WI38 (cell line): ENCODE results near the gene PIP5K1C.
"Not testable (repeated sequence)": the region's sequence is repeated elsewhere in the genome, so short reads cannot be mapped to it uniquely, and the experiment has no call there.

Experiments used
- H3K4me3 ChIP-seq: 2 replicates; pipeline ENCODE4 v1.5.1; 2011; ENCODE audit warnings: low read depth, mild to moderate bottlenecking, control low read depth, low read length
- TF ChIP-seq, protein P1 (sequence below): IDR thresholded peaks from 2 replicates; pipeline ENCODE4 v1.5.1; 2012; ENCODE audit warnings: low read depth, mild to moderate bottlenecking, control low read depth, low read length

The PIP5K1C gene

DNA sequence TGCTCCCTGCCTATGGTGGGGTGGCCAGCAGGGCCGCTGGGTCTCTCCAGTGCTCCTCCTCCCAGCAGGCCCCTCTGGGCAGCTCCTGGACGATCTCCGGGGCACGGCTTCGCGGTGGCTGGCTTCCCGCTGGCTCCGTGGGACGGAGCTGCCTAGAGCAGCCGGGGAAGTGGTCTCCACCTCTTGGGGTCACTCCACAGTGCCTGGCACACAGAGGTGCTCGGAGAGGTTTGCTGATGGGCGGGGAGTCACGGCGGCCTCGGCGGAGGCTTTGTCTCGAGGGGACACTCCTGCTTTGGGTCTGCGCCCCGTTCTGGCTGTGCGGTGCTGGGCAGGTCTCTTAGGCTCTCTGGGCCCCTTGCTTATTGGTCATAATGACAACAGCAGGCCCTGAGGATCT is 63.8 kb downstream of the PIP5K1C start:
- TF ChIP-seq, protein P1, sequence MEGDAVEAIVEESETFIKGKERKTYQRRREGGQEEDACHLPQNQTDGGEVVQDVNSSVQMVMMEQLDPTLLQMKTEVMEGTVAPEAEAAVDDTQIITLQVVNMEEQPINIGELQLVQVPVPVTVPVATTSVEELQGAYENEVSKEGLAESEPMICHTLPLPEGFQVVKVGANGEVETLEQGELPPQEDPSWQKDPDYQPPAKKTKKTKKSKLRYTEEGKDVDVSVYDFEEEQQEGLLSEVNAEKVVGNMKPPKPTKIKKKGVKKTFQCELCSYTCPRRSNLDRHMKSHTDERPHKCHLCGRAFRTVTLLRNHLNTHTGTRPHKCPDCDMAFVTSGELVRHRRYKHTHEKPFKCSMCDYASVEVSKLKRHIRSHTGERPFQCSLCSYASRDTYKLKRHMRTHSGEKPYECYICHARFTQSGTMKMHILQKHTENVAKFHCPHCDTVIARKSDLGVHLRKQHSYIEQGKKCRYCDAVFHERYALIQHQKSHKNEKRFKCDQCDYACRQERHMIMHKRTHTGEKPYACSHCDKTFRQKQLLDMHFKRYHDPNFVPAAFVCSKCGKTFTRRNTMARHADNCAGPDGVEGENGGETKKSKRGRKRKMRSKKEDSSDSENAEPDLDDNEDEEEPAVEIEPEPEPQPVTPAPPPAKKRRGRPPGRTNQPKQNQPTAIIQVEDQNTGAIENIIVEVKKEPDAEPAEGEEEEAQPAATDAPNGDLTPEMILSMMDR, result no peak

DNA sequence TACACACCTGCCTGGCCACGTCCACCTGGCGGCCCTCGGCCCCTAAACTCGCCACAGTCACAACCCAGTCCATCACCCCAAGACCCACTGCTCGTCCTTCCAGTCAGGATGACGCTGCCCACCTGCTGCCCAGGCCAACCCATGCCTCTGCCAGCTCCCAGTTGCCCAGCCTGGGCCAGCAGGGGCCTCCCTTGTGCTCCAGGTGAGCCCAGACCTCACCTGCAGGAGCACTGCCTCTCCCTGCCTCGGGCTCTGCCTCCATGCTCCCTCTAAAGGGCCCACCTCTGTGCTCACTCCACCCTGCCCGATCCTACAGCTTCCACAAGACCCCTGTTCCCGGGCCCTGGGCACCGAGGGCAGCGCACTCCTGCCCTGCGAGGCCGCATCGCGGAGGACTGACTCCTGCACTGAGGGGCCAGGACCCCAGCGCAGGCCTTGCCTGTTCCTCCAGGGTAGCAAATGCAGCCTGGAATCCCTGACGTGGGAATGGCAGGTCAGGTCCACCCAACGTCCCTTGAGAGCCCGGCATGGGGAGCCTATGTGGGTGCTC is 65.7 kb downstream of the PIP5K1C start:
- TF ChIP-seq, protein P1, result no peak
- no peak overlapping the region for H3K4me3 ChIP-seq

More for the DNA sequence above, 63.8 kb downstream of the PIP5K1C start:
- H3K4me3 ChIP-seq, result no peak overlapping the region

DNA sequence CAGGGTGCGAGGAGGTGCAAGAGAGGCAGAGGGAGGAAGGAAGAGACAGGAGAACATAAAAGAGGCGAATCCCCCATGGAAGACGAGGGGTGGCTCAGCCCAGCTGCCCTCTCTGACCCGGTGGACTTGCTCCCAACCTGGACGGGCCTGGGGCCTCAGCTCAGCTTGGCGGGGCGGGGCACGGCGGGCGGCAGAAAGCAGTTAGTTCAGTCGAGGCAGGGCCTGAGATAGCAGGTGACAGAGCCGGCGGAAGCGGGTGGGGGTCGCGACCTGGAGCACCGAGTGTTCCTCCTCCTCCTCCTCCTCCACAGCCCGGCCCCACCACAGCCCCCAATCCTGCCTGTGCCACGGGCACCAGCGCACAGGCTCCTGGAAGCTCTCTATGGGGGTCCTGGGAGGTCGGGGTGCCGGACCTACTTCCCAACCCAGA is 66.7 kb downstream of the PIP5K1C start:
- no peak overlapping the region for H3K4me3 ChIP-seq
- TF ChIP-seq, protein P1, result no peak

DNA sequence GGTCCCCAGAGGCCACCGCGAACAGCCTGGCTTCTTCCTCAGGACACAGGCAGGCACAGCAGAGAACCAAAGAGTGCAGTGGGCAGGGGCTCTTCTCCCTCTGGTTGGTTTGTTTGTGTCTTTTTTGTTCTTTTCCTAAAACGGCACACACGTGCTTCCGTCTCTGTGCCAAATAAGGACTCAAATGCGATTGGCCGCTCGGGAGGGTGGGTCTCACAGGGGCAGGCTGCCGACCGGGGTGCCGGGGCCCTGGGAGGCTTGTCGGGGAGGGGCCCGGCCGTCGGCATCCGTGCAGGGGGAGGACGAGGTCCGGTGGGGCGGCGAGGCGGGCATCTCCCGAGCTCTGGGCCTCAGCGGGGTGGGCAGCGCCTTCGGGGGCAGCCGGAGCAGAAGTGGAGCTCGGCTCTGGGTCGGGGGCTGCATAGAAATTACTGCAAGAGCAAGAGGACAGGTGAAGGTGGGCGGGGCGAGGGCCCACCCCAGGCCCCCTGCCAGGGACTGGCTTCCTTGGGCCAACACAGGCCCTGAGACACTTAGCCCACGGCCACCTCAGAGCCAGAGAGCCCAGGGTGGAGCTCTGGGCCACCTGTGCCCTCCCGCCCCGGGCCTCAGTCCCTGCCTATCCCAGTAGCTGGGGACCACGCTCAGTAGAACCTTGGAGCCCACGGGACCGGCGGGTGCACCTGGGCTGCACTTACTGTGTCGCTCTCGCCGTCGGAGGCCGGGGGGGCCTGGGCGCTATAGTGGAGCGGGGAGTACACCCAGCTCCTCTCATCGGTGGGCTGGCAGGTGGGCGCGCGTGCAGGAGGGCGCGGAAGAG is 67.3 kb downstream of the PIP5K1C start:
- no peak overlapping the region for H3K4me3 ChIP-seq
- TF ChIP-seq, protein P1, result no peak

DNA sequence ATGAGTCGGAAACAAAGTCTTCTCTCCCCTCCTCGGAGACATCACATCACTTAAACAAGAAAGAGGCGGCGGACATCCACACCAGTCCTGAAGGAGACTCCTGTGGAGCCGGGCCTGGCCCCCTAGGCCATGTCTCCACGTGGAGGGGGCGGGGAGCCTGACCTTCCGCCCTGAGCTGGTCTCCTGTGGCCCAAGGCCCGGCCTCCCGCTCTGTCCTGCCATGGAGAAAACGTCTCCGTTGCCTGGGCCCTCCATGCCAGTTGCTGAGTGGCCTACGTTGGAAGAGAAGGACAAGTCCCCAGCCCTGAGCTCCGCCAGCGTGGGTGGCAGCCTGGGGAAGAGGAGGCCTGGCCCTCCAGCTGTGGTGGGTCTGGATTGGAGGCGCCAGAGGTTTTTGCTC is 68.2 kb downstream of the PIP5K1C start:
- H3K4me3 ChIP-seq, result no peak overlapping the region
- TF ChIP-seq, protein P1, result no peak

DNA sequence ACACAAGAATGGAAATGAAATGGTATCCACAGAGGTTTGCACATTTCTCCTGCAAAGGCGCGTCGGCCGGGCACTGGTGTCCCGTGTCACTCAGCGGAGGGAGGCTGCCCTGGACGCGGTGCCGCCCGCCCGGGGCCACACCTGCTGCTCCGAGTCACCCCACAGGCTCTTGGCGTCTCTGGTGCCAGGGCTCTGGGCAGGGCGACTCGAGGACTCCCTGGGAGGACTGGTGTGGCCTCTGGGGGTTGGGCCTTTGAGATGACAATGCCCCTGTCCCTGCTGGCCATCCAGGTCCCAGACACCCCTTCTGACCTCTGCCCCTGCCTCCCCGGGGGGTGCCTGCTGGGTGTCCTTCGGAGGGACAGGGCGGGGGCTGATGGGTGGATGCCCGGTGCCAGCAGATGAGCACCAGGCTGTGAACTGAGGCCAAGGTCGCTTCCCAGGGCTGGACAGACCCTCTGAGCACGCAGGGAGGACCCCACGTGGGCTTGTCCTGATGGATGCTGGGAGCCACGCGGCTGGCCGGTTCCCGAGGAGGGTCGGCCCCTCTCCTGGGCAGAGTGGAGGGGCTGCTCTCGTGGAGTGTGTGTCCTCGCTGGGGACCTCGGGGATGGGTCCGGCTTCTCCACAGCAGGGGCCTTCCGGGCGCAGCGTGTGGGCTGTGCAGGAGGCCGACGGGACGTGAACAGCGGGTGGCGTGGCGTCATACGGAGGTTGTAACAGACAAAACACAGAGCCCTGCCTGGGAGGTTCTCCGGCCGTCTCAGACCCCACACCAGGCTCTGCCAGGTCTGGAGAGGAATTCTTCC is 69.0 kb downstream of the PIP5K1C start:
- no peak overlapping the region for H3K4me3 ChIP-seq
- TF ChIP-seq, protein P1, result no peak

DNA sequence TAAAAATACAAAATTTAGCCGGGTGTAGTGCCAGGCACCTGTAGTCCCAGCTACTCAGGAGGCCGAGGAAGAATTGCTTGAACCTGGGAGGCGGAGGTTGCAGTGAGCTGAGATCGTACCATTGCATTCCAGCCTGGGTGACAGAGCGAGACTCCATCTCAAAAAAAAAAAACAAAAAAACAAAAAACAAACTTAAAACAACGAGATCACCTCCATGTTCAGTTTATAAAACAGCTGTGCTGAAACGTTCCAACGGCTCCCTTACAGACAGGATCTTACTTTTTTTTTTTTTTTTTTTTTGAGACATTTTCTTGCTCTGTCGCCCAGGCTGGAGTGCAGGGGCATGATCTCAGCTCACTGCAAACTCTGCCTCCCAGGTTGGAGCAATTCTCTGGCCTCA is 71.5 kb downstream of the PIP5K1C start:
- H3K4me3 ChIP-seq, result not testable (repeated sequence)
